Fibroblast of villous mesenchyme (primary cell): Measurements from ENCODE around the gene PNPLA1. TPM values are rescaled to one million over a fixed set of nuclear protein-coding genes. Genes with fewer than 3 reads are reported as not detected.
A peak's percentile ranks its signal among the peaks of the same experiment; 100 is the strongest.

ENCODE experiments used
- DNase-seq: peaks from one replicate; pipeline ENCODE4 v3.0.0-alpha.2; 2010; ENCODE audit warnings: low read depth
- H3K4me3 ChIP-seq: 2 replicates; pipeline ENCODE4 v1.5.1; 2011; ENCODE audit warnings: low read depth, mild to moderate bottlenecking, low read length
- CTCF ChIP-seq: IDR thresholded peaks from 2 replicates; pipeline ENCODE4 v1.5.1; 2012; ENCODE audit warnings: low read depth, mild to moderate bottlenecking, low read length; ENCODE audit not compliant: insufficient read depth
- total RNA-seq: library from RNA; depleted of rRNA; stranded (reverse); fragments of >200 nt; gene quantifications from 2 replicates; pipeline ENCODE4 v1.2.3, GENCODE V29; 2012

The PNPLA1 gene
- total RNA-seq, 1 donor: not detected

- DNase-seq: no peak
Measured at GRCh38 chr6:36312854-36313648, 43.2 kb downstream of the PNPLA1 start.

GRCh38 chr6:36313649-36313936, 43.7 kb downstream of the PNPLA1 start:
- no peak overlapping the region for H3K4me3 ChIP-seq
- no peak for DNase-seq
- TF ChIP-seq CTCF: no peak

More at GRCh38 chr6:36312854-36313648, 43.2 kb downstream of the PNPLA1 start:
- TF ChIP-seq CTCF: no peak
- no peak overlapping the region for H3K4me3 ChIP-seq

GRCh38 chr6:36314221-36315014, 44.6 kb downstream of the PNPLA1 start:
- no peak for TF ChIP-seq CTCF
- no peak overlapping the region for H3K4me3 ChIP-seq
- peak; percentile 38 for DNase-seq

GRCh38 chr6:36315921-36316320, 46.1 kb downstream of the PNPLA1 start:
- DNase-seq: no peak
- no peak overlapping the region for H3K4me3 ChIP-seq
- no peak for TF ChIP-seq CTCF

- TF ChIP-seq CTCF: no peak
- no peak for DNase-seq
Measured at GRCh38 chr6:36317623-36318022, 47.8 kb downstream of the PNPLA1 start.

GRCh38 chr6:36318690-36319435, 49.0 kb downstream of the PNPLA1 start:
- no peak for DNase-seq
- TF ChIP-seq CTCF: no peak
- H3K4me3 ChIP-seq: no peak overlapping the region

More at GRCh38 chr6:36317623-36318022, 47.8 kb downstream of the PNPLA1 start:
- H3K4me3 ChIP-seq: no peak overlapping the region
